HK-2 (cell line): ENCODE results near the gene RSBN1.
A peak's percentile ranks its signal among the peaks of the same experiment; 100 is the strongest.

Experiments
- DNase-seq: peaks from one replicate; pipeline ENCODE4 v3.0.0-alpha.2; 2018; ENCODE audit not compliant: unreplicated experiment

The RSBN1 gene

DNA sequence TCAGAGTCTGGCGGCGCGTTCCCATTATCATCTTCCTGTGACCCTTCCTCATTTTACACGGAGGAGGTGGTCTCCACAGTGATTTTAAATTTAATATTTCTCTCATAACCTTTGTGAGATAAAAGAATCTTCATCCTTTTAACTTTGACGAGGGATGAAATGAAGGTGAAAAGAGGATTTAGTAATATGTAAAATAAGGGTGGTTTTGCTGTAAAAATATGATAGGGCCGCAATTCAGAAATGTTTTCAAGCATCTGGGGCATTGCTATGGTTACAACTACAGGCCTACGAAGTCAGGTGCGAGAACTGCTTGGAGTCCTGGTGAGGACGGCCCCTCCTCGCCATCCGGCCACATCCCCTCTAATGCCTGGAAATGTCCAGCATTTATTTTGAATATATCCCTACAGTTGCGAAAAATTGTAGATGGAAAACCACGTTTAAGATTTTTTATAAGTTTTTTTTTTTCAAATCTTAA lies 422 bp upstream of the RSBN1 start:
- no peak for DNase-seq

- DNase-seq, result peak; percentile 56
These were observed 954 bp downstream of the RSBN1 start for GRCh38 chr1:113811156-113811887.

- DNase-seq, result no peak
These were observed 2.3 kb downstream of the RSBN1 start for GRCh38 chr1:113809670-113810602.

DNA sequence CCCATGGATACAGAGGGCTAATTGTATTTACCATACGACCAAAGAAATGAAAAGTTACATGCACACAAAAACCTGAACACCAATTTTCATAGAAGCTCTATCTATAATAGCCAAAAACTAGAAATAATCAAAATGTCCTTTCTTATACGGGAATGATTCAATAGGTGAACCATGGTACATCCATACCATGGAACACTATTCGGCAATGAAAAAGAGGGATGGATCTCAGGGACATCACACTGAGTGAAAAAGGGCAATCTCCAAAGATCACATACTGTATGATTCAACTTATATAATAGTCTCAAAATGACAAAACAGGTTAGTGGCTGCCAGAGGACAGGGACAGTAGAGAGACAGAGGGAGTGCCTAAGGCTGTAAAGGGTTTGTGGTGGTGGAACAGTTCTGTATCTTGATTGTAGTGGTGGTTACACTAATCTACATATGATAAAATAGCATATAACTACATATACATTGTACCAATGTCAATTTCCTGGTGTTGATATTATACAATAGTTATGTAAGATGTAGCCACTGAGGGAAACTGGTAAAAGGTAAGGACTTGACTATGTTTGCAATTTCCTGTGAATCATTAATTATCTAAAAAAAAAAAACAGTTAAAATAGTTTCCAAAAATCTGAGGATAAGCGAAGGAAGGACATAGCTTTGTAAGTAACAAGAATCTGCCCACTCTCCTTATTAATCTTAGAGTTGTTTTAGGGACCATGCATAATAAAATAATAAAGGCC lies 3.7 kb downstream of the RSBN1 start:
- no peak for DNase-seq

DNA sequence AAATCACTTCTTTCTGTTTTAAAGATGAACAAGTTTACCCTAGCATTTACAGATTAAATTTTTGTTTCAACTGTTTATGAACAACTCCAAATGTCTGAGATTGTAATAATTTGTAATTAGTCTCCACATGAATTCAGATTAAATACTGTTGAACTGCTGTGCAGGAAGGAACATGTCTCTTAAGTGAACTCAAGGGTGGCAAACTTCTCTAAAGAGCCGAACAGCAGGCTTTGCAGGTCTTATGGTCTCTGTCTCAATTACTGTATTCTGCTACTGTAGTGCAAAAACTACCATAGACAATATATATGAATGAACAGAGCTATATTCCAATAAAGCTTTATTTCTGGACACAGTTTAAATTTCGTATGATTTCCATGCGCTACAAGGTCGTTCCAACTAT lies 6.6 kb downstream of the RSBN1 start:
- DNase-seq, result no peak

GRCh38 chr1:113805256-113805531 lies 7.1 kb downstream of the RSBN1 start:
- DNase-seq, result no peak

GRCh38 chr1:113804421-113805255 lies 7.6 kb downstream of the RSBN1 start:
- no peak for DNase-seq

DNA sequence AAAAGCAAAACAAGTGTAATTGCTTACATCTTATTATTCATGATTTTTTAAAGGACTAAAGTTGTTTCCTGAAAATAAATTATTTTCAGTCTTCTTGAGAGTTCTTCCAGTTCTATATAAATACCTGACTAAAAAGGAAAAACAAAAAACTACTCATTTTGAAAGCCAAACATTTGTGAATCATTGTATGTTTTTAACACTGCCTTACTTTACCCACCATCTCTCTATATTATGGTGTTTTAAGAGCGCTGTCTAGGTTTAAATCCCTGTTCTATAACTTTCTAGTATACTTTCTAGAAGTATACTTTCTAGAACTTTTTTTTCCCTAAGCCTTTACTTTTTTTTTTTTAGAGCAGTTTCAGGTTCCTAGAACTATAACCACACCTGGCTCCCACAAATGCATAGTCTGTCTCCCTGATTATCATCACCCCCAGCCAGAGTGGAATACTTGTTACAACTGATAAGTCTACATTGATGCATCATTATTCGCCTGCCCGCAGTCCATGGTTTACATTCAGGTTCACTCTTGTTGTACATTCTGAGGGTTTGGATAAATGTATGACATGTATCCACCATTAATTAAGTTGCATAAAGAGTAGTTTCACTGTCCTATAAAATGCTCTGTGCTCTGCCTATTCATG lies 9.8 kb downstream of the RSBN1 start:
- DNase-seq, result no peak

DNA sequence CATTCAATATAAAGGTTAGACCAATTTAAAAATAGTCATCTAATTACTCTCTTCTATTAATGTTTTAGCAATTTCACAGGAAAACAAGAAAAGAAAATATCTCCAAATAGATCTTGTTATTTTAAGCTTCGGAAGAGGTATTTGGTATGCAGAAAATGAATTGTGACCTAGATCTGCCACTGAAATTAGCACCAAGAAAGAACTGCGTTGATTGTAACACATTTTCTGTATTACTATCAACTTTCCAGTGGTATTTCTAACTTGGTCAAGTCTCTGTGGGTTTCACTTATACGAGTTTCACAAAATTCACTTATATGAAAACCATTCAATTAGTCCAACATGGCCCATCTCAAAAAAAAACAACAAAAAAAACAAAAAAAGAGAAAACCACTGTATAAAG lies 11.8 kb downstream of the RSBN1 start:
- DNase-seq, result no peak

GRCh38 chr1:113797472-113797871 lies 14.8 kb downstream of the RSBN1 start:
- DNase-seq, result no peak

DNA sequence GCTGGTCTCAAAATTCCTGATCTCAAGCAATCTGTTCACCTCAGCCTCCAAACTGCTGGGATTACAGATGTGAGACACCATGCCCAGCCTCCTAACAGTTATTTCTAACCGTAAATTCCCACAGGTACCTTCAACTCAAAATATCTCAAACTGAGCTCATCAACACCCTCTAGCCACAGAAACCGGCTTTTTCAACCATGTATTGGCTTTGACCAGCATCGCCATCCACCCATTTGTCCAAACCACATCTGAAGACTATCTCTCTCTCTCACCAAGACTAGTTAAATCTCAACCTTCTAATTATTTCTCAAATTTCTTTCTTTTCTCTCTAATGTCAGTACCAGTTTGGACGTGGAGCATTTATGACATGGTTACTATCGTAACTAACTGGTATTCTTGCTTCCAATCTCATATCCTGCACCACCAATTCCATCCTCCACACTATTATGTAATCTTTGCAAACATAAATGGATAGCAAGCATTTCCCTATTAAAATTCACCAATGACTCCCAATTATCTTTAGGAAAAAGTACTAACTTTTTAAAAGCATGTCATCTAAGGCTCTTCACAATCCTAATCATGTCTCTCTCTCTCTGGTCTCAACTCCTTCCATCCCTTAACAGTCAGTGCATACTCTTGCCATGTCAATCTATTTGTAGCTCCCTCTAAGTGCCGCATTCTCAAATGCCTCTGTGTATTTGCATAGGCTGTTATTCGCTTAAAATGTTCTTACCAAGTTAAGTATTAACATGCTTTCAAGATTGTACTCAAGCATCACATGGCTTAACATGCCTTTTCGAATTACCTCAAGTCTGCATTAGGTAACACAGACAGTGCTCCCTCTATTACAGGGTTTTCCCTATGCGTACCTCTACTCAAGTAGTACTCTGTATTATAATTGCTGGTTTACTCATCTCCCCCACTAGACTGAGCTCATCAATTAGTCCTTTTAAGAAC lies 18.1 kb downstream of the RSBN1 start:
- DNase-seq, result no peak

GRCh38 chr1:113792986-113793385 lies 19.3 kb downstream of the RSBN1 start:
- DNase-seq, result no peak

DNA sequence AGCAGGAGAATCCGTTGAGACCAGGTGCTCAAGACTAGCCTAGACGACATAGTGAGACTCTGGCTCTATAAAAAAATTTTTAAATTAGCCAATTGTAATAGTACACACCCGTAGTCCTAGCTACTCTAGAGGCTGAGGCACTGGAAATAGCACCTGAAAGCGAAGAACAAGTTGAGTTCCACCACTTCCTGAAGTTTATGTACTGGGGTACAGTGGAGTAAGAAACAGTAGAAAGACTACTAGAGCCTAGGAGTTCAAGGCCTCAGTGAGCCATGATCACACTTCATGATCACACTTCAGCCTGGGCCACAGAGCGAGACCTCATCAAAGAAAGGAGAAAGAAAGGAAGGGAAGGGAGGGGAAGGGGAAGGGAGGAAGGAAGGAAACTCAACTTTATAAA lies 19.8 kb downstream of the RSBN1 start:
- DNase-seq, result no peak

GRCh38 chr1:113788802-113789201 lies 23.5 kb downstream of the RSBN1 start:
- no peak for DNase-seq

- no peak for DNase-seq
These were observed 24.6 kb downstream of the RSBN1 start for GRCh38 chr1:113787663-113788062.

DNA sequence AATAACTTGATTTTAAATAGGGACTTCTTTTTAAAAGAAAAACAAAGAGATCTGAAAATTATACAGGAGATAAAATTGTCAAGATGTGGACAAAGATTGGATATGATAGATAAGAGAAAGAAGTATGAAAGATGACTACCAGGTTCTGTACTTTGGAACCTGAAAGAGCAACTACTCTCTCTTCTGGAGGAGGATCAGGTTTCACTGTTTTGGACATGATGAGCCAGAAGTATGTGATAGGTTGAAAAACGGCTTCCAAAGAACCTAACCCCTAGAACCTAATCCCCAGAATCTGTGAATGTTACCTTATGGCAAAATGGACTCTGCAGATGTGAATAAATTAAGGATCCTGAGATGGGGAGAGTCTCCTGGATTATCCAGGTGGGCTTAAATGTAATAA lies 26.2 kb downstream of the RSBN1 start:
- no peak for DNase-seq

- DNase-seq, result no peak
These were observed 28.0 kb downstream of the RSBN1 start for GRCh38 chr1:113784104-113784779.

DNA sequence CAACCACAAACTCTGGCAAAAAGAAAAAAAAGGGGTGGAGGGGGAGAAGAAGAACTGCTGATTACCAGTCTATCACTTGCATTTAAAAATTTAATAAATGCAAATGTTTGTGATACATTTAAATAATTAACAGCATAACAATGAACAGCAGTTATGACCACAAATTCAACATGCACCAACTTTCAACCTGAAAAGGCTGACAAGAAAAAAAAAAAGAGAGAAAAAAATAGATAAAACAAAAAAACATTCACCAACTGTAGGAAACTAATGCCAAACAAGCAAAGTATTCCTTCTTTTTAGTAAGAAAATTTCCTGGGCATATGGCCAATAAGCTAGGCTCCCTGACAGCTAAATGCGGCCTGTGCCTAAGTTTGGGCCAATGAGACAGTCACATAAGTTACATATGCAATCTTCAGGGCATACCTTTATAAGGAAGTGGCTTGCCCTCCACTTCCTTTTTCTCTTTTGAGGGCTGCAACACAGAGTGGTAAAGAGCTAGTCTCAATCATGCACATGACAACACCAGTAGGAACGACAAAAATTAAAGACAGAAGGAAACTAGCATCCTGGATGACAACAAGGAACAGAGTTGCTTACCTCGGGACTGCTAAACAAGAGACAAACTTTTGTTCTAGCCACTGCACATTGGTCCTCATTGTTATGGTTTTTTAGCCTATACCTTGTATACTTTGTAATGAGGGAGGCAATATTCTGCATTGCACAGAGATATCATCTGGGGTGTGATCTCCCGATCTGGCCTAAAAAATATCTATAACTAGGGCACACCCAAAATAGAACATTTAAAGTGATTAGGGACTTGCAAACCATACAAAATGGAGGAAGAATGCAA lies 28.8 kb downstream of the RSBN1 start:
- no peak for DNase-seq
